K562 (cell line): ENCODE data around the gene DNAJC12. TPM values are rescaled to one million over a fixed set of nuclear protein-coding genes. Genes with fewer than 3 reads are reported as not detected.

Source experiments
- ATAC-seq: fragments of 200-7000 bp; cut with Tn5 transposase; 3 replicates; pipeline ENCODE4 v1.9.1; 2020; ENCODE audit warnings: moderate library complexity
- BruUV-seq: library from RNA; stranded (reverse); fragments of 400-500 nt; replicated peaks from 2 replicates; lab custom pipeline; 2021; lab: Mats Ljungman, UMichigan
- CTCF ChIA-PET: fragments of 300-600 bp; formaldehyde crosslinking; extraction: SDS; loops from one replicate; lab custom pipeline; 2021; ENCODE audit warnings: low intra/inter-chr PET ratio; lab: Yijun Ruan, JAX
- POLR2A ChIA-PET: fragments of 300-600, 350-650 bp; sonication (Branson Sonifier 250); formaldehyde crosslinking; extraction: SDS; loops from one replicate; lab custom pipeline; 2021; ENCODE audit warnings: antibody characterized with exemption, inconsistent platforms; lab: Yijun Ruan, JAX
- DNase-seq, 4 experiments: peaks; one replicate each; pipeline versions ENCODE4 v3.0.0 to v3.0.0-alpha.2; 2011 to 2018; ENCODE audit warnings: low spot score in 3 of 4, mixed read lengths in 3 of 4; ENCODE audit errors: extremely low read depth in 1 of 4
- FAIRE-seq: peaks from 2 replicates; lab custom pipeline; 2011; peaks lifted over from hg19 to GRCh38; lab: Jason Lieb, UNC
- H2AFZ ChIP-seq: 2 replicates; pipeline ENCODE4 v1.6.0; 2011; ENCODE audit warnings: low read depth, low read length, control low read depth, inconsistent platforms
- H3K27ac ChIP-seq: fragments of 200-600 bp; 3 replicates; pipeline ENCODE4 v1.8.0; 2011; ENCODE audit warnings: low read depth, mild to moderate bottlenecking, control low read depth, inconsistent platforms, low read length, moderate library complexity, mixed read lengths; ENCODE audit errors: extremely low read depth
- H3K27me3 ChIP-seq, 2 experiments: fragments of 300-600 bp in 1 of 2; 2 replicates in 1 of 2; 3 replicates in 1 of 2; pipeline versions ENCODE4 v1.6.0 to v1.8.0; 2011; ENCODE audit warnings: inconsistent platforms in 2 of 2, low read length in 2 of 2, mild to moderate bottlenecking in 1 of 2, mixed read lengths in 1 of 2, moderate library complexity in 1 of 2; ENCODE audit not compliant: control insufficient read depth in 2 of 2, insufficient read depth in 2 of 2
- H3K36me3 ChIP-seq: fragments of 300-600 bp; 3 replicates; pipeline ENCODE4 v1.8.0; 2011; ENCODE audit warnings: mild to moderate bottlenecking, low read length, inconsistent platforms; ENCODE audit not compliant: control insufficient read depth, insufficient read depth
- H3K4me1 ChIP-seq, 2 experiments: fragments of 200-600 bp in 1 of 2; replicated peaks in 1 of 2; 2 replicates in 1 of 2; 3 replicates in 1 of 2; pipeline versions ENCODE4 v1.5.1 to v1.8.0; 2011; ENCODE audit warnings: inconsistent platforms in 2 of 2, low read length in 2 of 2, mild to moderate bottlenecking in 1 of 2, mixed read lengths in 1 of 2, moderate library complexity in 1 of 2; ENCODE audit not compliant: control insufficient read depth in 2 of 2, insufficient read depth in 2 of 2
- H3K4me2 ChIP-seq: 2 replicates; pipeline ENCODE4 v1.6.1; 2011; ENCODE audit warnings: low read length, control low read depth, inconsistent platforms, mixed read lengths; ENCODE audit not compliant: insufficient read depth
- H3K4me3 ChIP-seq: fragments of 200-600 bp; sonication (generic), shearing (Covaris generic); 2 replicates; pipeline ENCODE4 v1.5.1; 2016; ENCODE audit warnings: control low read depth, inconsistent platforms
- H3K79me2 ChIP-seq: fragments of 200-600 bp; 3 replicates; pipeline ENCODE4 v1.8.0; 2011; ENCODE audit warnings: low read length, inconsistent platforms; ENCODE audit not compliant: control insufficient read depth, insufficient read depth
- H3K9ac ChIP-seq, 2 experiments: 2 replicates each; pipeline versions ENCODE4 v1.6.0 to v1.6.1; 2011; ENCODE audit warnings: low read depth in 2 of 2, low read length in 2 of 2, control low read depth in 1 of 2, inconsistent platforms in 1 of 2, mild to moderate bottlenecking in 1 of 2, mixed read lengths in 1 of 2; ENCODE audit not compliant: insufficient read depth in 1 of 2
- H3K9me1 ChIP-seq: one replicate; pipeline ENCODE4 v1.6.0; 2011; ENCODE audit warnings: inconsistent platforms, mild to moderate bottlenecking, low read length, moderate library complexity; ENCODE audit not compliant: control insufficient read depth, insufficient read depth
- H3K9me3 ChIP-seq: replicated peaks from 2 replicates; pipeline ENCODE4 v1.5.1; 2011; ENCODE audit warnings: low read depth, low read length, inconsistent platforms; ENCODE audit not compliant: control insufficient read depth, insufficient read depth
- H4K20me1 ChIP-seq: replicated peaks from 2 replicates; pipeline ENCODE4 v1.6.1; 2011; ENCODE audit warnings: low read length, inconsistent platforms, mixed read lengths; ENCODE audit not compliant: control insufficient read depth, insufficient read depth
- BRCA1 ChIP-seq, 2 experiments: fragments of 450-650 bp in 1 of 2; sonication (generic) in 1 of 2; formaldehyde crosslinking in 1 of 2; IDR thresholded peaks; 2 replicates each; pipeline versions ENCODE4 v1.5.0 to v1.6.1; 2017 to 2020; ENCODE audit warnings: mild to moderate bottlenecking in 1 of 2, missing genetic modification reagents in 1 of 2
- CBFA2T2 ChIP-seq: fragments of 450-650 bp; conservative IDR thresholded peaks from 2 replicates; pipeline ENCODE4 v1.6.1; 2017; ENCODE audit warnings: mild to moderate bottlenecking
- ESRRA ChIP-seq: fragments of 450-650 bp; IDR thresholded peaks from 2 replicates; pipeline ENCODE4 v1.6.1; 2014; ENCODE audit warnings: low read depth, mild to moderate bottlenecking, moderate library complexity, borderline replicate concordance
- RCOR1 ChIP-seq, 2 experiments: IDR thresholded peaks; 2 replicates each; pipeline ENCODE4 v1.6.1; 2012; ENCODE audit warnings: low read depth in 2 of 2, low read length in 2 of 2, borderline replicate concordance in 1 of 2, improper control_type of control experiment in 1 of 2
- TARDBP ChIP-seq: fragments of 450-650 bp; IDR thresholded peaks from 2 replicates; pipeline ENCODE4 v1.6.1; 2016
- ZNF395 ChIP-seq: fragments of 200-800 bp; sonication (Bioruptor generic); IDR thresholded peaks from 2 replicates; pipeline ENCODE4 v1.6.1; 2017; ENCODE audit warnings: missing genetic modification characterization, missing compliant biosample characterization
- WGBS: fragments of 100-300 bp; shearing (Covaris generic); methylation state at CpG from one replicate; pipeline ENCODE4 v1.1.6; 2016; ENCODE audit warnings: low coverage, mixed read lengths; ENCODE audit not compliant: insufficient coverage; ENCODE audit errors: missing lambda C conversion rate; 5-methylcytosine and 5-hydroxymethylcytosine counted together
- in situ Hi-C: fragments of 300-500 bp; cut with MboI; formaldehyde crosslinking; loops from 4 replicates; pipeline ENCODE4 v1.15.0; 2018; ENCODE audit warnings: inconsistent platforms, mixed read lengths
- intact Hi-C: fragments of 100-400 bp; cut with micrococcal nuclease; formaldehyde crosslinking; loops from 2 replicates; pipeline ENCODE4 v1.14.2; 2022
- polyA plus RNA-seq, 8 experiments: library from polyadenylated mRNA; depleted of rRNA in 4 of 8; stranded (reverse) in 5 of 8; unstranded in 3 of 8; fragments of >200 nt; fragmentation: Nextera tagmentation in 2 of 8; fragmentation: Illumina TruSeq in 1 of 8; extraction: Ambion mirVana in 2 of 8; extraction: Trizol in 1 of 8; gene quantifications; 2 replicates each; pipeline versions ENCODE4 v1.2.1 to v1.2.3, GENCODE V29; 2011 to 2014; ENCODE audit warnings: inconsistent platforms in 1 of 8, missing spikeins in 1 of 8
- total RNA-seq, 7 experiments: library from RNA; depleted of rRNA in 6 of 7; stranded (reverse); fragments of >200 nt in 6 of 7; fragmentation: Illumina TruSeq in 2 of 7; extraction: Trizol in 2 of 7; gene quantifications; 2 replicates each; pipeline versions ENCODE4 v1.2.1 to v1.2.3, GENCODE V29; 2011 to 2021; ENCODE audit warnings: low replicate concordance in 1 of 7
- TF ChIP-seq, protein P1 (sequence below): sonication (generic); formaldehyde crosslinking; IDR thresholded peaks from 2 replicates; pipeline ENCODE4 v1.8.1; 2022; ENCODE audit warnings: missing genetic modification reagents
- TF ChIP-seq, protein P2 (sequence below): sonication (generic); formaldehyde crosslinking; IDR thresholded peaks from 2 replicates; pipeline ENCODE4 v1.8.1; 2023; ENCODE audit warnings: mild to moderate bottlenecking, missing genetic modification reagents

DNAJC12 gene
- total and polyA plus RNA-seq, 9 of the 15 experiments (the other 6 are each of a cell fraction or from before 2014, with no cell fraction given) = 7.4 to 95.9 (median 68.5) TPM

GRCh38 chr10:67785098-67785497, 52.9 kb downstream of the DNAJC12 start:
- TF ChIP-seq, protein P1, sequence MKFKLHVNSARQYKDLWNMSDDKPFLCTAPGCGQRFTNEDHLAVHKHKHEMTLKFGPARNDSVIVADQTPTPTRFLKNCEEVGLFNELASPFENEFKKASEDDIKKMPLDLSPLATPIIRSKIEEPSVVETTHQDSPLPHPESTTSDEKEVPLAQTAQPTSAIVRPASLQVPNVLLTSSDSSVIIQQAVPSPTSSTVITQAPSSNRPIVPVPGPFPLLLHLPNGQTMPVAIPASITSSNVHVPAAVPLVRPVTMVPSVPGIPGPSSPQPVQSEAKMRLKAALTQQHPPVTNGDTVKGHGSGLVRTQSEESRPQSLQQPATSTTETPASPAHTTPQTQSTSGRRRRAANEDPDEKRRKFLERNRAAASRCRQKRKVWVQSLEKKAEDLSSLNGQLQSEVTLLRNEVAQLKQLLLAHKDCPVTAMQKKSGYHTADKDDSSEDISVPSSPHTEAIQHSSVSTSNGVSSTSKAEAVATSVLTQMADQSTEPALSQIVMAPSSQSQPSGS = no peak
- no peak for TF ChIP-seq CBFA2T2
- TF ChIP-seq BRCA1 (IDR thresholded peaks at IDR 0.05) = no peak
- no peak for TF ChIP-seq BRCA1 (CRISPR knock-in tag; IDR thresholded peaks at IDR 0.05)
- no peak for TF ChIP-seq TARDBP
- no peak for TF ChIP-seq RCOR1 (IDR thresholded peaks at IDR 0.05; ENCODE audit: borderline replicate concordance in 1 of 2, low read depth in 2 of 2, low read length in 2 of 2)
- TF ChIP-seq, protein P2, sequence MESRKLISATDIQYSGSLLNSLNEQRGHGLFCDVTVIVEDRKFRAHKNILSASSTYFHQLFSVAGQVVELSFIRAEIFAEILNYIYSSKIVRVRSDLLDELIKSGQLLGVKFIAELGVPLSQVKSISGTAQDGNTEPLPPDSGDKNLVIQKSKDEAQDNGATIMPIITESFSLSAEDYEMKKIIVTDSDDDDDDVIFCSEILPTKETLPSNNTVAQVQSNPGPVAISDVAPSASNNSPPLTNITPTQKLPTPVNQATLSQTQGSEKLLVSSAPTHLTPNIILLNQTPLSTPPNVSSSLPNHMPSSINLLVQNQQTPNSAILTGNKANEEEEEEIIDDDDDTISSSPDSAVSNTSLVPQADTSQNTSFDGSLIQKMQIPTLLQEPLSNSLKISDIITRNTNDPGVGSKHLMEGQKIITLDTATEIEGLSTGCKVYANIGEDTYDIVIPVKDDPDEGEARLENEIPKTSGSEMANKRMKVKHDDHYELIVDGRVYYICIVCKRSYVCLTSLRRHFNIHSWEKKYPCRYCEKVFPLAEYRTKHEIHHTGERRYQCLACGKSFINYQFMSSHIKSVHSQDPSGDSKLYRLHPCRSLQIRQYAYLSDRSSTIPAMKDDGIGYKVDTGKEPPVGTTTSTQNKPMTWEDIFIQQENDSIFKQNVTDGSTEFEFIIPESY = no peak
- no peak for TF ChIP-seq ZNF395 (CRISPR knock-in tag)
- no peak for TF ChIP-seq ESRRA
- no peak for FAIRE-seq
- CTCF ChIA-PET = no interaction called here
- H4K20me1 ChIP-seq = no peaks in the 10 kb centered on the region
- no peaks in the 10 kb centered on the region for H3K79me2 ChIP-seq
- intact Hi-C loops (loop anchor here (5.0 to 10.0 kb wide), 2 partner anchors 290 to 1112 kb away; partner anchors contain the start of gene HERC4), in situ Hi-C loops (loop anchor here (5.0 to 10.0 kb wide), 2 partner anchors 367 to 520 kb away; no protein-coding TSS in a partner anchor)
- no peak for ATAC-seq
- no peaks in the 10 kb centered on the region for H3K36me3 ChIP-seq
- peaks cover 0 to 4% of the 10 kb centered on the region in 2 experiments; a peak in 4 of 5 replicates for H3K4me1 ChIP-seq
- H3K27me3 ChIP-seq = no peaks in the 10 kb centered on the region
- H3K4me2 ChIP-seq = no peak overlapping the region
- H3K9me1 ChIP-seq = no peaks in the 10 kb centered on the region
- no TSS peak for BruUV-seq
- 22% methylated on average over 1 of the region's 1 CpG for WGBS
- no peak overlapping the region for H3K27ac ChIP-seq
- H2AFZ ChIP-seq = no peak overlapping the region
- no peak overlapping the region for H3K9ac ChIP-seq
- DNase-seq = no peak
- no peak overlapping the region for H3K4me3 ChIP-seq
- POLR2A ChIA-PET = interaction anchor here (0.7 to 1.5 kb wide), 4 partner anchors 21 to 564 kb away, joined by 3 to 5 read pairs (median 4); no protein-coding TSS in a partner anchor
- H3K9me3 ChIP-seq = no peaks in the 10 kb centered on the region
